Stimulated activated CD4-positive, alpha-beta T cell treated with anti-CD3 and anti-CD28 coated beads, Interleukin-2, amount 100 ng/mL, for 48 hours (primary cell): ENCODE measurements around the gene ALAS1.
"Not testable (repeated sequence)": the region's sequence is repeated elsewhere in the genome, so short reads cannot be mapped to it uniquely, and the experiment has no call there.

ENCODE experiments used
- DNase-seq, 2 donors: peaks; one replicate each; pipeline ENCODE4 v3.0.0-alpha.2; 2020

The ALAS1 gene

DNA sequence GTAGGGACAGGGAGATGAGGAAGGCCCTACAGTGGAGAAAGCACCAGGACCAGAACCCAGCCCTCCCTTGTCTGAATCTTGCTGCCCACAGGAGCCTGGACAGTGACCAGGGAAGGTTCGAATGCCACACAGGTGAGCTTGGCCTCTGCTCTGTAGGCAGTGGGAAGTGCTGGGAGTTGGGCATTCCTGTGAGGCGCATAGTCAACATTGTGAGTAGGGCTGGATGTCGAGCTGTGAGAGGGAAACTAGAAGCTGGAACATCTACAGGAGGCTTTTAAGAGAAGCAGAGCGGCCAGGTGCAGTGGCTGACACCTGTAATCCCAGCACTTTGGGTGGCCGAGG lies 20.3 kb upstream of the ALAS1 start:
- no peak for DNase-seq

DNA sequence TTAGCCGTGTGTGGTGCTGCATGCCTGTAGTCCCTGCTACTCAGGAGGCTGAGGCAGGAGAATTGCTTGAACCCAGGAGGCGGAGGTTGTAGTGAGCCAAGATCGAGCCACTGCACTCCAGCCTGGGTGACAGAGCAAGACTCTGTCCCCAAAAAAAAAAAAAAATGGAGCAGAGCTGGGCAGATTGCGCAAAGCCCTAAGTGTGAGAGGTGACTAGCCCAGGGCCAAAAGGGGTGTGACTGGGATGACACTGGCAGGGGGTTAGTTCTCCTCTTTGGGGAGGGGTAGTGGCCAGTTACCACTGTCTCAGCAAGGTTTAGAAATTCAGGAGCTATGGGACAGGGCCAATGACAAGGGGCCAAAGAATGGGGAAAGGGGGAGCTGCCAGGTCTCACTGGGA lies 19.8 kb upstream of the ALAS1 start:
- DNase-seq = not testable (repeated sequence)

DNA sequence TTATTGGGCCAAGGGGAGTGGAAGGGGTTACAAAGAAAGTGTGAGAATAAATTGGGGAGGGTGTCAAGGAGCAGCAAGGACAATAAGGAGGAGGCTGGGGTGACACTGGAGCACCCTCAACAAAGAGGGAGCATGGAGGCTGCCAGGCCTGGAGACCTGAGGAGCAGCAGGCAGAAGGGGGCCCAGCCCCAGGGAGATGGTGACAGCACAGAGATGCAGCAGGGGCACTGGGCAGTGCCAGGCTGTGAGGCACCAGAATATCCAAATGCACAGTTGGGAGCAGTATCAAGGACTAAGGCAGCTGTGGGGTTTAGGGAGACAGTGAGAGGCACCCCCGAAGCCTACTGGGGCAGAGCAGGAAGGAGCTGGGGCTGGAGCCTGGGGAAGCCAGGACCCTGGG lies 19.4 kb upstream of the ALAS1 start:
- no peak for DNase-seq

DNA sequence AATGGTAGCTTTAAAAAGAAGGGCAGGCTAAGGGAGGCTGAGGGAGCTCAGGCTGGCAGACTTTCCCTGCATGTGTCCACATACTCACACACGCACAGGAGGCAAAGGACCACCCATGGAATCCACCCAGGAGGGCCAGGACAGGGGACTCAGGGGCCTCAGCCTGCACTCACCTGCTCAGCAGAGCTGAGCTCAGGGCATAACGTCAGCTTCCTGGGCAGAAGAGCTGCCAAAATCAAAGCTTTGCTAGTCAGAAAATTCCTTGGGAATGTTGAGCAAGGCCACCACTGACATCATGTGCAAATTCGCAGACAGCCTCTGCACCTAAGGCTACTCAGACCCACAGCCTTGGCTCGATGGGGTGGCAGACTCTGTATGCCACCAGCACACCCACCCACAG lies 16.4 kb upstream of the ALAS1 start:
- no peak for DNase-seq

DNA sequence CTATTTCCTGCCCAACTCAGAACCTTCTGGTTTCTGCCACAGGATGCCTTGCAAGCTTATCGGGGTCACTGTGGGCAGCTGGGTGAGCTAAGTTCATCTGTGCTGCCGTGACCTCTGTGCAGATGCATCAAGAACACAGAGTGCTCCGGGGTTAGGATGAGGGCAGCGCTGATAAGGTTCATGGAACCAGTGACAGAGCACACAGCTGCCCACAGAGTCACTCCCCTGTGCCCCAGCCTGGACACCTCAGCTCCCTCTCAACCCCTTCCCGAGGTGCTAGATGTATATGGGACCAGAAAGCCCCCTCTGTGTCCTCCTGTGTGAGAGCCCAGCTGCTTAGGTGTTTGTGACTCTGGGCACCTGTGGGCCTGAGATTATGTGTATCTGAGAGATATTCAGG lies 15.8 kb upstream of the ALAS1 start:
- no peak for DNase-seq

DNA sequence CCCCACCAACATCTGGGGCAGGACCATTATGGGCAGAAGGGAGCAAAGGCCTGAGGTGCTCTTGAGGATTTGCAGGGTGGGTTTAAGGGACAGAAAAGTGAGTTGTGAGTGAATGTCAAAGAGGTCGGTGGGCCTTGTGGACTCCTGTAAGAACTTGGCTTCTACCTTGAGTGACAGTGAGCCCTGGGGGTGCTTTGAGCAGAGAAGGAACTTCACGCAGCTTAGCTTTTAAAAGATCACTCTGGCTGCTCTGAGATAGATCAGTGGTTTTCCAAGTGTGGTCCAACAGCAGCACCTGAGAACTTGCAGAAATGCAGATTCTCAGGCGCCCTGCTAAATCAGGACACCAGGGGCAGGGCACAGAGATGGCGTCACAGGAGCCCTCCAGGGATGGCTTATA lies 15.3 kb upstream of the ALAS1 start:
- no peak for DNase-seq

DNA sequence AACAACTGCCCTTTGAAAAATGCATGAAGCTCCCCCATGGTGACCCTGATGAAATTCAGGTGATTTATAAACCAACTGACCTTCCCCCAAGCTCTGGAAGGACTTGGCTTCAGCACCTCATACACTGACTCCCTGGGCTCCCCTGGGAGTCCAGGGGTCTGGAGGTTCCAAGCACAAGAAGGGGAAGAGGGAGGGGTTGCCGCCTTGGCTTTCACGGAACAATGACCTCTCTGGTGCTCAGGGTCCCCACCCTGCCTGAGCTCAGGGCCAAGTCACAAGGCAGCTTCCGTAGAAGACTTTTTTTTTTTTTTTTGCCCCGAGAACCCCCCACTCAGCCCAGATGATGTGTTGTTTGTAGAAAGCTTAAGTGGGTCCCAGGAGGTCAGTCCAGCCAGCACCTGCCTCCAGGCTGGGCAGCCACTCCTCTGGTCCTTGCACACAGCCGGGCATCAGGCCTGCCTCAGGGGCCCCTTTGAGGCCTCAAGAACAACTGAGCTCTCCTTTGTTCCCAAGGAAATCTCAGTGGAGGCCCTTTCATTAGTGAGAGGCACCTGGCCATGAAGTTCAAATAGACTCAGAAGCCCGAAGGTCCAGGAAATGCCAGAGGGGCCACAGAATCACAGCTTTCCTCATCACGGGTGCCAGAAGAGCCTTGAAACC lies 14.0 kb upstream of the ALAS1 start:
- no peak for DNase-seq

DNA sequence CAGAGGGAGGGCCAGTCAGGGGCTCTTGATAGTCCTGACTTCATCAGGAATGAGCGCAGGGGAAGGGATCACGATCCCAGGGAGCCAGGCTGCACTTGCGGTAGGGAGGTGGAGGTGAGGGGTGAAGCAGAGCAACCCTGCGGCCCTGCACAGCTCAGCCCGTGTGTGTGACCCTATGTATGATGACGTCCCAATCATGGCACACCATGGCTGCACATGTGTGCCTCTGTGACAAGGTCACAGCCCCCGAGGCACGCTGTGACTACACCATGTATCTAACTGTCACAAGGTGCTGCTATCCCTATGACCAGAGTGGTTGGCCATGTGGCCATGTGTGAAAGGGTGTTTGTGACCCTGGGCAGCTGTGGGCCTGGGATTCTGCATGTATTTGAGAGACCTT lies 13.3 kb upstream of the ALAS1 start:
- no peak for DNase-seq

DNA sequence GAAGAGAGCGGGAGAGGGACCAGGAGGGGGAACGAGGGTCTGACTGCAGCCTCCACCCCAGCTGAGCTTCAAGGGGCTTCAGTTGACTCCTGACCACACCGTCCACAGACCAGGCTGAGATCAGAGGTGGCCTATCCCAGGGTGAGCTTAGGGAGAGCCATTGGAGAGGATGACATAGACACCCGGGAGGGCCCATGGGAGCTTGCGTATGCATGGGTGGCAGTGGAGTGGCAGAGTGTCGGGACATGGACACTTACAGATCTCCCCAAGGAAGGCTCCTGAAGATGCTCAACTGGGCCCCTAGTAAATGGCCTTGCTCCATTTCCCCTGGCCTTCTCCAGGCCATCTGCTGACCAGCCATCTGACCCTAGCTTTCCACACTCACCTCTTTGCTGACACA lies 12.6 kb upstream of the ALAS1 start:
- DNase-seq = no peak

DNA sequence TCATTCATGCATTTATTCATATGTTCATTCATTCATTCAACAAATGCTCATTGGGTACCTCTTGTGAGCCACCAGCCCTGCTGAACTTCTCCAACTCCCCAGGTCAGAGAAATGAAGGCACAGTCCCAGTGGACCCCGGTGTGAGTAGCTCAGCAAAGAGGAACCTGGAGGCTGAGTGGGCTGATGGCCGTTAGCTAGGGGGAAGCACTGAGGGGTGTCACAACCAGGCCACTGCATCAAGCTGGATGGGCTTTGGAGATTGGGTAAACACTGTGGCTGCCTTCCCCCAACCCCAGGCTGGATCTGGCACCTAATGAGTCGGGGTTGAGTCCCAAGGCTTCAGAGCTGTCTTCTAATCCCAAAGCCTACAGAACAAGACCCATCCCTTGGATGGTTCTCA lies 12.1 kb upstream of the ALAS1 start:
- no peak for DNase-seq

DNA sequence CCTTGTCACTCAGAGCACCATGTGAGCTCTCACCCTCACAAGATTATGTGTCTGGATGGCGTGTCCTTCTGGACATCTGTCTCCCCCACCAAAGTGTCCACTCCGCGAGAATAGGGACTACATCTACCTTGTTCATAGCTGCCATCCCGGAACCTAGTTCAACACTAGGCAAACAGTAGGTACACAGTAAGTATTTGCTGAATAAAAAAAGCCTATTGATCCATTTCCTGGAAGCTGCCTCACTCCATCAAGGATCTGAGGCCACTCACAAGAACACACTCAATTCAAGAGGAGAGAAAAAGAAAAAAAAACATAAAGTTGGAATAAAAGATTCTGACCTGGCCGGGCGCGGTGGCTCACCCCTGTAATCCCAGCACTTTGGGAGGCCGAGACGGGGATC lies 11.2 kb upstream of the ALAS1 start:
- DNase-seq = no peak

DNA sequence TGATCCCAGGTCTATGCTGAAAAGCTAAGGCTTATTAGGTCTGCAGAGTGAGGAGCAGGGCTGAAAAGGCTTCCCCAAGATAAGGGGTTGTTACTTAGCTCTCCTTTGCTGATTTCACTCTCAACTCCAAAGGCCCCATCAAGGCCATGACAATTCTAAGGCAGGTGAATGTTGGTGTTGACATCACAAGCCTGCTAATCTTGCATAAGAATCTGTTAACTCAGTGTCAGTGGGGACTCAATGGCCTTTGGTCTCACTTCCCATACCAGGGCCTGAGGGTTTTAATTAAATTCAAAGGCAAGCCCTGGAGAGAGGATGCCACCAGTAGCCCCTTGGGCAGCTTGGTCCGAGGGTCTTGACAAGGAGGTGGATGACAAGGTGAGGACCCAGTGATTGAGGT lies 9.4 kb upstream of the ALAS1 start:
- no peak for DNase-seq

DNA sequence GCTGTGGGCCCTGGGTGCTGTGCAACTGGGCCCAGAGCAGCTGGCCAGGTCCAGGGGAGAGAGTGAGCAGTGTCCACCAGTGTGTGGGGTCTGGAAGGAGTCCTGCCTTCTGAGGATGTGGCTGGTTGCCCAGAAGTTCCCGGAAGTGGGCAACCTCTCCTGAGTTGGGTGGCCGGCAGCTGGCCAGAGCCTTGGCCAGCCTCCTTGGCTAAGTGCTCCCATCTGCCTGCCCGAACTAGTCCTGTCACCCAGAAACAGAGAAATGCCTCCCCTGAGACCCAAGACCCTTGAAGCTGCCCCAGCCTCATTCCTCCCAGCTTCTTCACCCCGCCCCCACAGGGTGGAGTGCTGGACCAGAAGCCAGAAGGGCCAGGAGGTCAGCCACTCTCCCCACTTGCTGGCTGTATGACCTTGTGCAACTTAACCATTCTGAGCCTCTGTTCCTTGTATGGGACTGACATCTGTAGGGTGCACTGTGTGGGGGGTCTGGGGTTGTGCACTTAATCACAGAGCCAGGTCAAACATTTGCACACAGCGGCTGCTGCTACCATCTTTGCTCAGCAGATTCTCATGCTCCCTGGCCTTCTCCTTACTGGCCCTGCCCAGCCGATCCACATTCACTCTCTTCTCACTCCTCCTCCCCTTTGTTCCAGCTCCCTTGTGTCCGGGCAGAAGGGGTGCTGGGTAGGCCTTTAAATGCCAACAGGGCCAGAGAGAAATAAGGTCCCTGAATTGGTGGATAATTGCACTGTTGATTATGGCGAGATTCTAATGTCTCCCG lies 7.5 kb upstream of the ALAS1 start:
- DNase-seq = no peak

DNA sequence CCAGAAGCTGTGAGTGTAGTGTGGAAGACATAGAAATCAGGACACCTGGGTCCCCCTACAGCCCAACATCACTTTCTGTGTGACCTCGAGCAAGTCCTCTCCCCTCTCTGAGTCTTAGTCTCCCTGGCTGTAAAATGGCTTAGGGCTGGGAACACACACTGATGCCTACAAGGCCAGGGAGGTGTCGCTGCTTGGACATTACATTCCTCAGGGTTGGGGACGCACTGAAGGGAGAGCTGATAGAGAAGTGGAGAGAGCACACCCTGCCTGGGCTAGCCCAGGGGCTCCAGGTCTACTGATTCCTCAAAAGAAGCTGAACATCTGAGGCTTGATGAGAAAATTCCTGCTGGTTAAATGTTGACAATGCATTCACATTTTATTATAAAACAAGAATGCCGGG lies 6.3 kb upstream of the ALAS1 start:
- DNase-seq = no peak

DNA sequence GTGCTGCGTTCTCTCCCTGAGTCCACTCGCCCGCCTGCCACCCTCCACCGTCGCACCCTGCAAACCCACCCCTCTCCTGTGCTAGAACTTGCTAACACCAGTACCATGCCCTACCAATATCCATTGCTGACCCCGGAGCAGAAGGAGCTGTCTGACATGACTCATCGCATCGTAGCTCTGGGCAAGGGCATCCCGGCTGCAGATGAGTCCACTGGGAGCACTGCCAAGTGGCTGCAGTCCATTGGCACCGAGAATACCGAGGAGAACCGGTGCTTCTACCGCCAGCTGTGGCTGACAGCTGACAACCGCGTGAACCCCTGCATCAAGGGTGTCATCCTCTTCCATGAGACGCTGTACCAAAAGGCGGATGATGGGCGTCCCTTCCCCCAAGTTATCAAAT lies 4.9 kb upstream of the ALAS1 start:
- no peak for DNase-seq

DNA sequence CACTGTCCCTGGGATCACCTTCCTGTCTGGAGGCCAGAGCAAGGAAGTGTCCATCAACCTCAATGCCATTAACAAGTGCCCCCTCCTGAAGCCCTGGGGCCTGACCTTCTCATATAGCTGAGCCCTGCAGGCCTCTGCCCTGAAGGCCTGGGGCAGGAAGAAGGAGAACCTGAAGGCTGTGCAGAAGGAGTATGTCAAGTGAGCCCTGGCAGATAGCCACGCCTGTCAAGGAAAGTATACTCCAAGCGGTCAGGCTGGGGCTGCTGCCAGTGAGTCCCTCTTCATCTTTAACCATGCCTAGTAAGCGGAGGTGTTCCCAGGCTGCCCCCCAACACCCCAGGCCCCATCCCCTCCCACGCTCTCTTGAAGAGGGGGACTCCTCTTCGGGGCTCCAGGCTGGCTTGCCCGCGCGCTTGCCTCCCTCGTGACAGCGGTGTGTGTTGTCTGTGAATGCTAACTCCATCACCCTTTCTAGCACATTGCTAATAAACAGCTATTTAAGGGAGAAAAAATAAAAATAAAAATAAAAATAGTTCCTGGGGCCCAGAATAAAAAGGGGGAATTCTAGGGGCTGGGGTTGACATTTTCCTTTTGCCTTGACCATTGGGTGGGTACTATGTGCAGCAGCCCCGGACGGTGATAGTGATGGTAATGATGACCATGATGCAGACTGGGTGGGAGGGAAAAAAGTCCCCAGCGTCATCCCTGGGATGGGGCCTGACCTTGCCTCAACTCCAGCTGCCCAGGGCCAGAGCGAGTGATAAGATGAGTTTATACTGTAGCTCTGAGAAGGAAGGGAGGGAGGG lies 3.3 kb upstream of the ALAS1 start:
- DNase-seq = no peak

DNA sequence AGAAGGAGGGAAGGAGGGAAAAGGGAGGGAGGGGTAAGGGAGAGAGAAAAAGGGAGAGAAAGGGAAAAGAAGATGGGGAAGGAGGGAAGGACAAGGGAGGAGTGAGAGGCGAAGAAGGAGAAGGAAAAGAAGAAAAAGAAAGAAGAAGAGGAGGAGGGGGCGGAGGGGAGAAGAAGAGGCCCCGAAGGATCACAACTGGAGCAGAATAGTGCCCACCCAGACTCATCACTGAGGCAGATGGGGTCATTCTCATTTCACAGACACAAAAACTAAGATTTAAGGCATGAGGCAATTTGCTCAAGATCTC lies 2.7 kb upstream of the ALAS1 start:
- DNase-seq = no peak

DNA sequence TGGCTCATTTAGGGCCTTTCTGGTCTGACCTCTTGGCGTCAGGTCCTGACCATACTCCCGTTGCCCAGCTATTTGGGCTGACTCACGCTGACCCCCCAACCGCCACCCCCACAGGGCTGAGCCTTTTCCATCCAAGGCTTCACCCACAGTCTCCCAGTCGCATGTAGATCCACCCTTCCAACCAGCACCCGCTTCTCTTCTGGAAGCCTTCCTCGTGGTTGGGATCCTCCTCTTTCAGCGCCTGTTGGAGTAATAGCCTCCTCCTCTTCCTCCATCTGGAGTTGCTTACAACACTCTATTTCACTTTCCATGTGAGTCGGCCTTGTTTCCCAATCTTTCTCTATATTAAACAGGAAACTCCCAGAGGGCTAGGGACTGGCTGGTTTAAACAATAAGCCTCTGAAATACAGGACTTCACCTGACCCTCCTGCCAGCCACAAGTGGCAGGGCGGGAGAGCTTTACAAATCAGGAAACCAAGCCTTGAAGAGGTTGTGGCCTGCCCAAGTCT lies 2.1 kb upstream of the ALAS1 start:
- DNase-seq = no peak

DNA sequence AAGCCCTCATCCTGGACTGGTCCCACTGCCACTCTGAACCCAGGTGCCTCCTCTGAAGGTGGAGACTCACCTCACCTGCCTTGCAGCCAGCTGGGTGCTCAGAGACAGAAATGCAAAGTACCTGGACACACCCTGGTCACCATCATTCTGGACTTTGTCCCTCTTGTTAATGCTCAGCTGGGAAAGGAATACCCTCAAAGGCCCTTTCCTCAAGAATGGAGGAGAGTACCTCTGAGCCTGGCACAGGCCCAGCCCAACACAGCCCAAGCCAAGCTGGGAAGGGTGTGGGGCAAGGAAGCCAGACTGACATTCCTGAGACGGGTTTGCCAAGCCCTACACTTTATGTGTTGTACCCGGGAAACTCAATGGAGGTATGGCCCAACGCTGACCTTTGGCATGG lies 983 bp upstream of the ALAS1 start:
- DNase-seq = no peak

DNA sequence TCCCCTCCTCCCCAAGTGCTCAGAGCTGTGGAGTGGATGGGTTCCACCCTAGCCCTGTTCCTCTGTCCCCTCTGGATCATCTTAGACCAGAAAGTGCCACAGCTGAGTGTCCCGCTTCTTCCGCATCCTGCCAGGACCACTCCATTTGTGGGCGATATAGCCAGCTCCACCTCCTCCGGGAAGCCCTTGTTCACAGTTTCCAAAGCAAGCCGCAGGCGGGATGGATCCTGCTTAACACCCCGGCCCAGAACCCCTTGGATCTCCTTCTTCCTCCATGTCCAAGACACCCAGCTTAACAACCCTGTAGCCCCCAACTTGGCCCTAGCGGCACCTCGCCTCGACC lies 490 bp upstream of the ALAS1 start:
- no peak for DNase-seq

DNA sequence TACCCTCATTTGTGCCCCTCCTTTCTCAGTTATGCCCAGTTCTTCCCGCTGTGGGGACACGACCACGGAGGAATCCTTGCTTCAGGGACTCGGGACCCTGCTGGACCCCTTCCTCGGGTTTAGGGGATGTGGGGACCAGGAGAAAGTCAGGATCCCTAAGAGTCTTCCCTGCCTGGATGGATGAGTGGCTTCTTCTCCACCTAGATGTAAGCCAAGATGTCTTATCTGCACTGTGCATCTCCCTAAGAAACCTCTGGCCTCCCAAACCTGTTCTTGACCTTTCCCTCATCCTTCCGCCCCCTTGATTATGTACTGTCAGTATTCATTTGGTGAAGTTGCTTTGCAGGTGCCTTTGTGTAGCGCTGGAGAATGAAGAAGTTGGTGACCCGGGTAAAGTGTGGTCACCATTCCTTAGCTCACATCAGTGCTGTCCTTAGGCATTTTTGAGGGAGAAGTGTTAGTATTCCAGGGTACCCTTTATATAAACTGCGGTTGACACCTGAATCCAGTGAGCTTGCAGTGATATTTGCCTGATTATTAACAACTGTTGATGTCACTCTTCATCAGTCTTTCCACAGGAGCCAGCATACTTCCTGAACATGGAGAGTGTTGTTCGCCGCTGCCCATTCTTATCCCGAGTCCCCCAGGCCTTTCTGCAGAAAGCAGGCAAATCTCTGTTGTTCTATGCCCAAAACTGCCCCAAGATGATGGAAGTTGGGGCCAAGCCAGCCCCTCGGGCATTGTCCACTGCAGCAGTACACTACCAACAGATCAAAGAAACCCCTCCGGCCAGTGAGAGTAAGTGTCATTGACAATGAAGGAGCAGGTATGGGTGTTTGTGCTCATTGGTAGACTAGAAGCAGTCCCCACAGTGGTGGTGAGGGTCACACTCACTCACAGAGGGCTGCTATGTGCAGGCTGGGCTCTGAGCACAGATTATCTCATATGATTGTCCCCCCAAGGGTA lies 966 bp downstream of the ALAS1 start:
- DNase-seq = no peak

DNA sequence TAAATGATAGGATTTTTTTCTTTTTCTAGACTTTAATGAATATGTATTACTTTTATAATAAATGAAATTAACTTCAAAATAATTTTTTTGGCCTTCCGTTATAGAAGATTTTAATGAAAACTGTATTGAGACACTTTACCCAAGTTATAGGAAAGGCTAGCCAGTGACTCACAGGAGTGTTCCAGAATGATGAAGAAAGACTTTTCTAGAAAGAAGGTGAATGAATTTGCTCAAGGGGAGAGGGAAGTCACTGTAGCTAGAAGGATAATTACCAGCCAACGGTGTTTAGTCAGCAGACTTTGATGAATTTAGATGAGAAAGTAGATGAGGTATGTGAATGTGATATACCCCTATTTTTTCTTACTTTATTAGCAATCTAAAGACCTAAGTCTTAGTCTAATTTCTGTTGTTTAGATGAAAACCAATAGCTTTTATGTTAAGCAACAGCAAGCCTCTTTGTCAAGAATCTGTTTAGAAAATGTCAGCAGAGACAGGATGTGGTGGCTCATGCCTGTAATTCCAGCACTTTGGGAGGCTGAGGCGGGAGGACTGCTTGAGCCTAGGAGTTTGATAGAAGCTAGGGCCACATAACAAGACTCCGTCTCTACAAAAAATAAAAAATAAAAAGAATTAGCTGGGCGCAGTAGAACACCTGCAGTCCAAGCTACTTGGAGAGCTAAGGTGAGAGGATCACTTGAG lies 3.2 kb downstream of the ALAS1 start:
- DNase-seq = no peak
